GM23338 (cell line): ENCODE measurements around the gene FZD7. TPM values are rescaled to one million over a fixed set of nuclear protein-coding genes. Genes with fewer than 3 reads are reported as not detected.

Experiments
- ATAC-seq: fragments of 200-7000 bp; cut with Tn5 transposase; 3 replicates; pipeline ENCODE4 v1.9.1; 2020
- DNase-seq: peaks from one replicate; pipeline ENCODE4 v3.0.0-alpha.2; 2015; ENCODE audit warnings: low spot score
- H2AFZ ChIP-seq: fragments of 200-600 bp; sonication (generic); 2 replicates; pipeline ENCODE4 v1.8.0; 2016; ENCODE audit warnings: antibody characterized with exemption, mild to moderate bottlenecking, moderate library complexity
- H3F3A ChIP-seq: fragments of 200-600 bp; sonication (generic); replicated peaks from 2 replicates; pipeline ENCODE4 v1.8.0; 2017; ENCODE audit warnings: antibody characterized with exemption, mixed run types, low read depth
- H3K27ac ChIP-seq: fragments of 200-600 bp; sonication (generic); 2 replicates; pipeline ENCODE4 v1.6.1; 2016; ENCODE audit warnings: low read depth
- H3K27me3 ChIP-seq: fragments of 200-600 bp; sonication (generic); 2 replicates; pipeline ENCODE4 v1.8.0; 2016; ENCODE audit warnings: mild to moderate bottlenecking, mixed run types, moderate library complexity; ENCODE audit not compliant: insufficient read depth
- H3K36me3 ChIP-seq: fragments of 200-600 bp; sonication (generic); 2 replicates; pipeline ENCODE4 v1.8.0; 2016; ENCODE audit warnings: mild to moderate bottlenecking; ENCODE audit not compliant: insufficient read depth
- H3K4me1 ChIP-seq: fragments of 200-600 bp; sonication (generic); 2 replicates; pipeline ENCODE4 v1.8.0; 2016; ENCODE audit warnings: mild to moderate bottlenecking, moderate library complexity; ENCODE audit not compliant: insufficient read depth
- H3K4me2 ChIP-seq: fragments of 200-600 bp; sonication (generic); 2 replicates; pipeline ENCODE4 v1.7.1; 2017; ENCODE audit warnings: mixed run types
- H3K4me3 ChIP-seq: fragments of 200-600 bp; sonication (generic); 2 replicates; pipeline ENCODE4 v1.6.1; 2016; ENCODE audit warnings: mixed run types
- H3K79me2 ChIP-seq: fragments of 200-600 bp; sonication (generic); replicated peaks from 2 replicates; pipeline ENCODE4 v1.8.0; 2017; ENCODE audit warnings: mild to moderate bottlenecking; ENCODE audit not compliant: insufficient read depth
- H3K9me2 ChIP-seq: fragments of 200-600 bp; sonication (generic); 2 replicates; pipeline ENCODE4 v1.8.0; 2017; ENCODE audit not compliant: insufficient read depth
- H4K20me1 ChIP-seq: fragments of 200-600 bp; sonication (generic); replicated peaks from 2 replicates; pipeline ENCODE4 v1.8.0; 2017; ENCODE audit warnings: mild to moderate bottlenecking; ENCODE audit not compliant: insufficient read depth
- H3K27ac Mint-ChIP-seq: 2 replicates; pipeline ENCODE4 v1.8.0; 2020; ENCODE audit warnings: inconsistent platforms, mild to moderate bottlenecking, moderate library complexity, mixed read lengths
- H3K27me3 Mint-ChIP-seq: 3 replicates; pipeline ENCODE4 v1.8.0; 2022; ENCODE audit warnings: low read depth, mild to moderate bottlenecking, moderate library complexity, mixed read lengths, inconsistent platforms; ENCODE audit not compliant: insufficient read depth, poor library complexity
- H3K36me3 Mint-ChIP-seq: 3 replicates; pipeline ENCODE4 v1.8.0; 2021; ENCODE audit warnings: low read depth, mild to moderate bottlenecking, inconsistent platforms, moderate library complexity, mixed read lengths
- H3K4me1 Mint-ChIP-seq: 3 replicates; pipeline ENCODE4 v1.8.0; 2020; ENCODE audit warnings: mild to moderate bottlenecking, inconsistent platforms, mixed read lengths
- H3K4me3 Mint-ChIP-seq: 3 replicates; pipeline ENCODE4 v1.8.0; 2021; ENCODE audit warnings: moderate library complexity, mild to moderate bottlenecking, inconsistent platforms, mixed read lengths
- H3K9me3 Mint-ChIP-seq: 3 replicates; pipeline ENCODE4 v1.8.0; 2020; ENCODE audit warnings: moderate library complexity, mild to moderate bottlenecking, inconsistent platforms, mixed read lengths
- CREB1 ChIP-seq: fragments of 250-450 bp; sonication (Bioruptor Pico); IDR thresholded peaks from 2 replicates; pipeline ENCODE4 v1.5.0; 2020; ENCODE audit warnings: low read depth, mild to moderate bottlenecking, moderate library complexity
- CTCF ChIP-seq, 2 experiments: fragments of 200-600 bp in 1 of 2; sonication (generic) in 1 of 2; conservative IDR thresholded peaks; 2 replicates each; pipeline versions ENCODE4 v1.5.1 to v1.6.1; 2016 to 2017; ENCODE audit warnings: antibody characterized with exemption in 2 of 2, low read depth in 2 of 2, mild to moderate bottlenecking in 2 of 2, moderate library complexity in 1 of 2
- ETS1 ChIP-seq: IDR thresholded peaks from 2 replicates; pipeline ENCODE4 v1.6.1; 2016; ENCODE audit warnings: antibody characterized with exemption
- EZH2 ChIP-seq: fragments of 200-600 bp; sonication (generic); IDR thresholded peaks from one replicate; pipeline ENCODE4 v1.8.0; 2017; ENCODE audit warnings: antibody characterized with exemption, mild to moderate bottlenecking, low read depth; ENCODE audit not compliant: unreplicated experiment
- EZH2phosphoT487 ChIP-seq: fragments of 200-600 bp; sonication (generic); IDR thresholded peaks from one replicate; pipeline ENCODE4 v1.8.1; 2018; ENCODE audit warnings: antibody characterized with exemption; ENCODE audit not compliant: unreplicated experiment
- JUNB ChIP-seq: IDR thresholded peaks from one replicate; pipeline ENCODE4 v1.6.1; 2016; ENCODE audit warnings: antibody characterized with exemption; ENCODE audit not compliant: unreplicated experiment
- NANOG ChIP-seq: IDR thresholded peaks from 2 replicates; pipeline ENCODE4 v1.6.1; 2016; ENCODE audit warnings: antibody characterized with exemption, borderline replicate concordance
- POLR2AphosphoS5 ChIP-seq: IDR thresholded peaks from 2 replicates; pipeline ENCODE4 v1.6.1; 2016; ENCODE audit warnings: antibody characterized with exemption, low read depth
- REST ChIP-seq: IDR thresholded peaks from one replicate; pipeline ENCODE4 v1.6.1; 2018; ENCODE audit warnings: antibody characterized with exemption; ENCODE audit not compliant: unreplicated experiment
- STAT1 ChIP-seq: IDR thresholded peaks from one replicate; pipeline ENCODE4 v1.6.1; 2016; ENCODE audit warnings: antibody characterized with exemption; ENCODE audit not compliant: unreplicated experiment
- ZNF114 ChIP-seq: fragments of 250-450 bp; sonication (Bioruptor Pico); IDR thresholded peaks from 2 replicates; pipeline ENCODE4 v1.5.0; 2020; ENCODE audit warnings: mild to moderate bottlenecking, moderate library complexity
- ZNF331 ChIP-seq: fragments of 250-450 bp; sonication (Bioruptor Pico); IDR thresholded peaks from 2 replicates; pipeline ENCODE4 v1.5.0; 2020; ENCODE audit warnings: low read depth, mild to moderate bottlenecking, moderate library complexity
- ZNF462 ChIP-seq: fragments of 250-450 bp; sonication (Bioruptor Pico); IDR thresholded peaks from 2 replicates; pipeline ENCODE4 v1.5.0; 2020; ENCODE audit warnings: mild to moderate bottlenecking, moderate library complexity
- polyA plus RNA-seq: library from polyadenylated mRNA; unstranded; fragments of >200 nt; fragmentation: Nextera tagmentation; extraction: Ambion mirVana; gene quantifications from 2 replicates; pipeline ENCODE4 v1.2.1, GENCODE V29; 2016
- total RNA-seq: library from RNA; depleted of rRNA; stranded (reverse); fragments of >200 nt; shearing (Covaris generic); gene quantifications from 2 replicates; pipeline ENCODE4 v1.2.3, GENCODE V29; 2014

The FZD7 gene
- total and polyA plus RNA-seq, 2 experiments from 2014 or later, result 164 to 435 TPM

GRCh38 chr2:202049092-202049728 is 15.6 kb downstream of the FZD7 start:
- no peak overlapping the region for H2AFZ ChIP-seq
- no peak overlapping the region for H3K27ac ChIP-seq
- no peaks in the 10 kb centered on the region for H3K9me2 ChIP-seq
- no peak for DNase-seq
- Mint-ChIP-seq H3K36me3 (no peaks in the 10 kb centered on the region), H3K4me3 (no peak overlapping the region), H3K9me3 (no peaks in the 10 kb centered on the region), H3K4me1 (peaks cover 32% of the 10 kb centered on the region), H3K27me3 (peaks cover 11% of the 10 kb centered on the region), H3K27ac (no peak overlapping the region)
- no peaks in the 10 kb centered on the region for H3K27me3 ChIP-seq
- no peak overlapping the region for H3K4me2 ChIP-seq
- no peak for ATAC-seq
- H3K4me3 ChIP-seq, result no peak overlapping the region
- no peaks in the 10 kb centered on the region for H3K79me2 ChIP-seq
- H3K4me1 ChIP-seq, result peaks cover 29% of the 10 kb centered on the region
- no peaks in the 10 kb centered on the region; the same call in 1 of the 2 replicates for H3F3A ChIP-seq
- no peak for TF ChIP-seq ZNF462 (CRISPR knock-in tag)
- TF ChIP-seq CREB1 (CRISPR knock-in tag), result no peak
- TF ChIP-seq STAT1, result no peak
- TF ChIP-seq POLR2AphosphoS5, result no peak
- no peak for TF ChIP-seq ZNF331 (CRISPR knock-in tag)
- TF ChIP-seq ETS1, result no peak
- no peak for TF ChIP-seq JUNB
- TF ChIP-seq EZH2phosphoT487, result no peak
- no peak for TF ChIP-seq NANOG
- TF ChIP-seq CTCF (conservative IDR thresholded peaks at IDR 0.05; ENCODE audit: low read depth in 2 of 2), result no peak
- no peak for TF ChIP-seq REST
- TF ChIP-seq ZNF114, result no peak
- TF ChIP-seq EZH2, result no peak
- no peaks in the 10 kb centered on the region for H3K36me3 ChIP-seq
- H4K20me1 ChIP-seq, result no peaks in the 10 kb centered on the region
